ENCODE results near the gene ARF1. TPM values are rescaled to one million over a fixed set of nuclear protein-coding genes. Genes with fewer than 3 reads are reported as not detected.
"Not testable (repeated sequence)": the region's sequence is repeated elsewhere in the genome, so short reads cannot be mapped to it uniquely, and the experiment has no call there.

ARF1 gene
- total RNA-seq, 1 donor from 2014 or later = 120 TPM

DNA sequence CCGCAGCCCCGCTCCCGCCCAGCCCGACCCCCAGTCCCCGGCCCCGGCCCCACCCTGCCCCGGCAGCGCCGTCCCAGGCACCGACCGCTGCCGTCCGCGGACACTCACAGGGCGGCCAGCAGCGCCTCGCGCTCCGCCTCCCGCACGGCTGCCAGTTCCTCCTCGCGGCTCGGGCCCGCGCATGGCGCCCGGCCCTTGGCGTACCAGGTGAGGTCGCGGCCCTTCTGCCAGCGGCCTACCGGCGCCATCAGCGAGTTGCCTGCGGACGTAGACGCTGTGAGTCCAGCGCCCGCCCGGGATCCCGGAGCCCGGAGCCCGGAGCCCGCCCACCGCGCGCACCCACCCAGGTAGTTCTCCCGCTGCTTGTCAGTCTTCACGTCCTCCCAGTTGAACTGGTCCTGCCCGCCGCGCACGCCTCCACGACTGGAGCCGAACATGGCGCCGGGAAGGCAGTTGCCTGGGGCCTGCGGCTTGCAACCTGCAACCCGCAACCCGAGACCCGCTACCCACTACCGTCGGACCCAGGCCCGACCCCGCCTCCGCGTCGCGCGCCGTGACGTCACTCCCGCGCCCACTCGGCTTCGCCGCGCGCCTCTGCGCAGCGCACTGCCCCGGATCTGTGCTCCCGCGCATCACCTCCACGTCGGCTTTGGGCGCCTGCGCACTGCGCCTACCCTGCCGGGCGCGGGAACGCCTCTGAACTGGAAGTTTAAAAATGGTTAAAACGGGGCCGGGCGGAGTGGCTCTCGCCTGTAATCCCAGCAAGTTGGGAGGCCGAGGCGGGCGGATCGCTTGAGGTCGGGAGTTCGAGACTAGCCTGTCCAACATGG, 20.5 kb downstream of the ARF1 start, which contains the start of gene C1orf35:
Gene C1orf35 (minus strand): TSS at position 535 of the 830 bp plus-strand sequence. CDS start 98 bp downstream, at position 437.
- peak; percentile 90 for DNase-seq

DNA sequence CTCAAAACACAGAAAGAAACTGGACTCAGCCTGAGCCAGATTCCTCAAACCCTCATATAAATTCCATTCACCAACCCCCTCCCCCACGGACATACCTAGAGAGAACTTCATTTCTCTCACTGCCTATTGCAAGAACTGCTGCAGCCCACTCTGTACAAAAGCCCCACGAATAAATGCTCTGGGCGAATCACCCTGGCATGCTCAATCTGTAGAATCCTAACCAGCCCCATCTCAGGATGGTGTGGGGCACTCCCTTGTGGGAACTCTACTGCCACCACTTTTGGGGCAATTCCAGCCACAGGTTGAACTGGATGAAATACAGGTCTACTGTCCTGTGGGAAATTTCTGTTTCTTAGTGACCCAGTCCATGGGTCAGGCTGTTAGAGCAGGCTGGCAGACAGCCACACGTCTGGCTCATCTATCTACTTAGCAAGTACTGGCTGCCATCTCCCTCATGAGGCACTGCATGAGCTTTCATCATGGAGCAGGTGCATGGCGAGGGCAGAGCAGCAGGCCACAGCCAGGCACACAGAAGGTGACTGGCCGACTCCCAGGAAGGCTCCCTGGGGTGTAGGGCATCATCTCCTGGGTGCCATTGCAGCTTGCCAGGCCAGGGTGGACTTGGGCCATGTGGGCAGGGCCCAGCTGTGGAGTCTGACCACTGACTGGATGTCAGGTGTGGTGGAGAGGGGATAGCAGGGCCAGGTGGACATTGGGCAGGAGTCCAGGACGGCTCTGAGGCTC, 22.2 kb downstream of the ARF1 start:
- DNase-seq = no peak

DNA sequence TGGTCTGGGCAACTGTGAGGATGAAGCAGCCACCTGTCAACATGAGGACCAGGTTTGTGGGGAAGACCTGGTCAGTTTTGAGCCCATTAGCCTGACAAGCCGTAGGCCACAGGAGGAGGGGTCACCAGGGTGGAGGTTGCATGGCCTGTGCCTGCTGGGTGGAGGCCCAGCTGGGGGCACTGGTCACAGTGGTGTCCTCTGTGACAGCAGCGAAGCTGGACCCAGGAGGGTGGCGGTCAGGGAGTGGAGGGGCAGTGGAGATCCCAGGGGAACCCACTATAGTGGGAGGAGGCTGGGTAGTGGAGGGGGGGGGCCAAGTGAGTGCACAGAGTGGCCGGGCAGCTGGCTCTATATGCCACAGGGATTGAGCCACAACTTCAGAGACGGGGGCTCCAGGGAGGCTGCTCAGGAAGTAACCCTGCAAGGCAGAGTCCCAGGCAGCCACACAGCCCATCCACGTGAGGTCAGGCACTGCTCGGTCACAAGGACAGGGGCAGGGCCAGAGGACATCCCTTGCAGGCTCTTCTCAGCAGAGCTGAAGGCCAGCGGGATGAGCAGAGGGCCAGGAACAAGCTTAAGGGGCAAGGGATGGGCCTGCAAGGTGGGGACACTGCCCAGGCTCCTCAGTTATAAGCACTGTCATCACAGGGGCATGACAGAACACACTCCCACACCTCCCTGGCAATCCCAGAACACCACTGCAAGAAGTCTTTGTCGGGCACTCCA, 22.9 kb downstream of the ARF1 start:
- no peak for DNase-seq

GRCh38 chr1:228105996-228106799, 23.7 kb downstream of the ARF1 start:
- no peak for DNase-seq

DNA sequence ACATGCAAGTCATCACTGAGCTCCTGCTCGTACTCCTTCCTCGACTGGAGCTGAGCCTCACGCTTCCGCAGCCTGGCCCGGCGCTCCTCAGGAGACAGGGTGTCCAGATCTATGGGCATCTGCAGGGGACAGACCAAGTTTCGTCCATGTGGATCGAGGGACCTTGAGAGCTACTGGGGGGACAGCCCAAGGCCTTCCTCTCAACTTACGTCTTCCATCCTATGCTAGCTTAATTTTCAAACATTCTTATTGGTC, 24.2 kb downstream of the ARF1 start:
- DNase-seq = no peak

DNA sequence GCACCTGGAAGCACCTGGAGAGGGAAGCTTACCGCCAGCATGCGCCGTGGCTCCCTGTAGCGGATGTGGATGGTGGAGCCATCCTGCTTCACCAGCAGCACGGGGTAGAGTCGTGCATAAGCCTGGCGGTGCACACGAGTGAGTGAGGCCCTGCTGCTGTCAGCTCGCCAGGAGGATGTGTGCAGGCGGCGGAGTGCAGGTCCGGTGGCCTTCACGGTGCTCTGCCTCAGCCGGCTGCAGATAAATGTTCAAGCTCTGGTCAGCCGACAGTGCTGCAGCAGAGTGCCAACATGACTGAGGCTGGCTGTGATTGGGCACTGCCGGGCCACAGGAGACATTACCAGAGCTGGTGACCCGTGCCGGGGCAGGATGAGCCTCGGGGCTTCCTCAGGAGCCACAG, 25.1 kb downstream of the ARF1 start:
- DNase-seq = no peak

DNA sequence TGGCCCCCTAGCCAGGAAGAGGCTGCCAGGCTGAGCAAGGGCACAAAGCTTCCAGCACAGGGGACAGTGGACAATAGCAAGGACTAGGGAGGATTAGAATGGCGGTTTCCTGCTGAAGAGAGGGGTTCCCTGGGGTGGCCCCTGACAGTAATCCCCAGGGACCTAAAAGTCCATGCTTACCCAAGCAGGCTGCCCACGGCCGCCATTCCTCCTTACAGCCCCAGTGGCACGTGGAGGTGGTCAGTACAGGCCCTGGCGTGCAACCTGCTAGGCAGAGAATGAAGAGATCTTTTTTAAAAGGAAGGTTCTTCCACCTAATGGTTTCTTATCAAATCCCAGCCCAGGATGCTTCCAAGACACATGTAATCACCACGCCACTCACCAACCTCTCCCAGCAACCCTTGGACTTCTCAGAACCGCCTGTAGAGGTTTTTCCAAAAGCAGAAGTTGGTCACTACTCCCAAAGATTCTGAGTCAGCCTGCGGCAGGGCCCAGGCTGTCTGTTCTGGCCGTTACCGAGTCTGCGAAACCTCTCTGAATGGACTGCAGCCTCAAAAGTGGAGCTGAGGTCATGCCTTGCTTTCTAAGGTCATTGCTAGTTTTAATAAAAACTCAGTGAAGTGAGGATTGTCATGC, 25.7 kb downstream of the ARF1 start:
- no peak for DNase-seq

DNA sequence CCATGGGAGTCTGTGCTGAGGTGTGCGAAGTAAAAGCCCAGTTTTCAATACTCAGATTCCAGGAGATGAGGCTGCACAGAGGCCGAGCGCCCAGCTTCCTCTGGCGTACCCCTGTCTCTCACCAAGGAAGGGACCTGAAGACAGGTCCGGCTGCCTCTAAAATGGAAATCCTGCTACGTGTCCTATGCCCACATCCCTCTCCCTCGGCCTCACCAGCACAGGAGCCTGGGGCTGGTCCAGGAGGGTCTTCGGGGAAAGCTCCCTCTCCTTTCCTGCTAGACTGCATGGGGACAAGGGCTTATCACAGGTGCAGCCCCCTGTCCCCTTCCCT, 26.2 kb downstream of the ARF1 start:
- no peak for DNase-seq

- DNase-seq = peak; percentile 96
These were observed 26.8 kb downstream of the ARF1 start, which contains the start of gene MRPL55 for GRCh38 chr1:228109073-228109961. MRPL55 (minus strand) TSS chr1:228109299; CDS start chr1:228108260, 1,039 bp downstream.

GRCh38 chr1:228109962-228110488, 27.5 kb downstream of the ARF1 start:
- DNase-seq = no peak

- no peak for DNase-seq
These were observed 28.0 kb downstream of the ARF1 start for GRCh38 chr1:228110556-228110955.

DNA sequence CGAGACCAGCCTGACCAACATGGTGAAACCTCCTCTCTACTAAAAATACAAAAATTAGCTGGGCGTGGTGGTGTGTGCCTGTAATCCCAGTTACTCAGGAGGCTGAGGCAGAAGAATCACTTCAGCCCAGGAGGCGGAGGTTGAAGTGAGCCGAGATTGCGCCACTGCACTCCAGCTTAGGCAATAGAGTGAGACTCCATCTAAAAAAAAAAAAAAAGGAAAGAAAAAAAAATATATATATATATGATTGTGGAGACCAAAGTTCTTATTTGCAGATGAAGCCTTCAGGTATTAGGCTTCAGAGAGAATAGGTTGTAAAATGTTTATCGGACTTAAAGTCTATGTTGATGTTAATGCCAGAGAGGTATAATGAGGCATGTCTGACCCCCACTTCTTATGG, 28.8 kb downstream of the ARF1 start:
- DNase-seq = not testable (repeated sequence)

DNA sequence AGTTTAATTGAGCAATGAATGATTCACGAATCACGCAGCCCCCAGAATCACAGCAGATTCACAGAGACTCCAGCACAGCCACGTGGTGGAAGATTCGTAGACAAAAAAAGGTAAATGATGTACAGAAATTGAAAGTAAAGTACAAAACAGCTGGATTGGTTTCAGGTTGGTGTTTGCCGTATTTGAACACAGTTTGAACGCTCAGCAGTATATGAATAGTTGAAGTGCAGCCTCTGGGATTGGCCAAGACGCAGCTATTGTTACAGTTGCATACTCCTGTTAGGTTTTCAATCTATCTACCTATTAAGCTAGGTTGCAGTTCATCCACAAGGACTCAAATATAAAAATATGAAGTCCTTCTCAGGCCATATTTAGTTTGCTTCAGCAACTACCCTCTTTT, 29.7 kb downstream of the ARF1 start:
- no peak for DNase-seq

- no peak for DNase-seq
These were observed 30.1 kb downstream of the ARF1 start for GRCh38 chr1:228112617-228113016.

- DNase-seq = no peak
These were observed 32.3 kb downstream of the ARF1 start for GRCh38 chr1:228114827-228115226.

- DNase-seq = no peak
These were observed 34.8 kb downstream of the ARF1 start for GRCh38 chr1:228117335-228117734.

DNA sequence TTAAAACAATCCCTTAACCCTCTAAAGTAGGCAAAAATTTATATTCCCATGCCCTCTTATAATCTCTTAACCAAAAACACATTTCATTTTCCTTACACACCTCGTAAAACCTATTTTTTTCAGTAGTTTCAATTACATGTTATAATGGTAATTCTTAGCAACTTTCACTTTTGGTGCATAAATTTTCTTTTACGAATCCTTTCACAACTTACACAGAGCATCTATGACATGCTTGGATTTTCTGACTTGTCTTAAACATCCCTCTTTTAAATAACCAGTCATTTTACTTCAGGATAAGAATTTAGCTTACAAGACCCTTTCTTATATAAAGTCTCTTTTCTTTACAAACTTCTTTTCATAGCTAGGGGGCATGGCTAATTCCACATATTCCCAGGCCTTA, 35.5 kb downstream of the ARF1 start:
- no peak for DNase-seq

GRCh38 chr1:228120351-228120750, 37.8 kb downstream of the ARF1 start:
- no peak for DNase-seq

- DNase-seq = no peak
These were observed 38.5 kb downstream of the ARF1 start for GRCh38 chr1:228120857-228121489.

DNA sequence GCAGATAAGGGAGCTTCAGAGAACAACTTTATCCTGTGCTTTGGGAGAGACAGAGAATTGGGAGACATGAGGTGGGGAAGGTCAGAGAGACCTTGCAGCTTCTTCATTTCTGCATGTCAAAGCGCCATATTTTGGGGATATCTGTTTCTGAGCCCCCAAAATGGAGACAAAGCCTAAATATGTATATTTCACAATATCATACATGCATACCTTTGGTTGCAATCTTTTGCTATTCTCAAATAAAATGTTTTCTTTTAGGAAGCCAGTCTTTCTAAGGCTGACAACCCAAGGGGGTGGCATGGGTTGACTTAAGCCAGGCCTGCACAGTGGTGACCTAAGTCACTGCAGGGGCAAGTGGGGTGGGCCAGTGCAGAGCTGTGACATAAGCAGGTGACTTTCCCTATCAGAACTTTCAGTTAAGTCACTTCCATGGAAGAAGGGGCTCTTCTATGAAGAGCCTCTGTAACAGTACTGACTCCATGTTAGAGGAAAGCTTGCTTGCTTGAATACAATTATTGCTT, 40.5 kb downstream of the ARF1 start:
- DNase-seq = no peak
